GM12874 (cell line): ENCODE data around the gene SCUBE1.

Experiments
- TF ChIP-seq, protein P1 (sequence below): IDR thresholded peaks from 2 replicates; pipeline ENCODE4 v1.5.1; 2011; ENCODE audit warnings: low read depth, mild to moderate bottlenecking, control low read depth, low read length, moderate library complexity; ENCODE audit not compliant: insufficient read depth

Gene SCUBE1

GRCh38 chr22:43207849-43208702 lies 135.1 kb downstream of the SCUBE1 start:
- TF ChIP-seq, protein P1, sequence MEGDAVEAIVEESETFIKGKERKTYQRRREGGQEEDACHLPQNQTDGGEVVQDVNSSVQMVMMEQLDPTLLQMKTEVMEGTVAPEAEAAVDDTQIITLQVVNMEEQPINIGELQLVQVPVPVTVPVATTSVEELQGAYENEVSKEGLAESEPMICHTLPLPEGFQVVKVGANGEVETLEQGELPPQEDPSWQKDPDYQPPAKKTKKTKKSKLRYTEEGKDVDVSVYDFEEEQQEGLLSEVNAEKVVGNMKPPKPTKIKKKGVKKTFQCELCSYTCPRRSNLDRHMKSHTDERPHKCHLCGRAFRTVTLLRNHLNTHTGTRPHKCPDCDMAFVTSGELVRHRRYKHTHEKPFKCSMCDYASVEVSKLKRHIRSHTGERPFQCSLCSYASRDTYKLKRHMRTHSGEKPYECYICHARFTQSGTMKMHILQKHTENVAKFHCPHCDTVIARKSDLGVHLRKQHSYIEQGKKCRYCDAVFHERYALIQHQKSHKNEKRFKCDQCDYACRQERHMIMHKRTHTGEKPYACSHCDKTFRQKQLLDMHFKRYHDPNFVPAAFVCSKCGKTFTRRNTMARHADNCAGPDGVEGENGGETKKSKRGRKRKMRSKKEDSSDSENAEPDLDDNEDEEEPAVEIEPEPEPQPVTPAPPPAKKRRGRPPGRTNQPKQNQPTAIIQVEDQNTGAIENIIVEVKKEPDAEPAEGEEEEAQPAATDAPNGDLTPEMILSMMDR: no peak

DNA sequence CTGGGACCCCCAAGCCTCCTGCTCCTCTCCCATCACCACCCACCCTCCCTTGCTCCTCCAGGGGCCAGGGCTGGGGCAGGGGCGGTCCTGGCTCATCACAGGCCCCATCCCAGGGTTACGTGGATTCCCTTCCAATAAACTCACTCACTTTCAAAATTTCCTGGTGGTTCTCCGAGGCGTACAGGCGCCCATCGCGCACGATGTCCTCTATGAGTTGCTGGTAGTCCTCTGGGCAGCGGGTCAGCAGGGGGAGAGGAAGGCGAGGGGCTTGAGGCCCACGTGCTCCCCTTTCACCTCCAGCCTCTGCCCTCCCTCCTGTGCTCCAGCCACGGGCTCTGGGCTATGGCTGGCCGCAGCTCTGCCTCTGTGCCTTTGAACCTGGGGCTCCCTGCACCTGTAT lies 135.8 kb downstream of the SCUBE1 start:
- TF ChIP-seq, protein P1: no peak

DNA sequence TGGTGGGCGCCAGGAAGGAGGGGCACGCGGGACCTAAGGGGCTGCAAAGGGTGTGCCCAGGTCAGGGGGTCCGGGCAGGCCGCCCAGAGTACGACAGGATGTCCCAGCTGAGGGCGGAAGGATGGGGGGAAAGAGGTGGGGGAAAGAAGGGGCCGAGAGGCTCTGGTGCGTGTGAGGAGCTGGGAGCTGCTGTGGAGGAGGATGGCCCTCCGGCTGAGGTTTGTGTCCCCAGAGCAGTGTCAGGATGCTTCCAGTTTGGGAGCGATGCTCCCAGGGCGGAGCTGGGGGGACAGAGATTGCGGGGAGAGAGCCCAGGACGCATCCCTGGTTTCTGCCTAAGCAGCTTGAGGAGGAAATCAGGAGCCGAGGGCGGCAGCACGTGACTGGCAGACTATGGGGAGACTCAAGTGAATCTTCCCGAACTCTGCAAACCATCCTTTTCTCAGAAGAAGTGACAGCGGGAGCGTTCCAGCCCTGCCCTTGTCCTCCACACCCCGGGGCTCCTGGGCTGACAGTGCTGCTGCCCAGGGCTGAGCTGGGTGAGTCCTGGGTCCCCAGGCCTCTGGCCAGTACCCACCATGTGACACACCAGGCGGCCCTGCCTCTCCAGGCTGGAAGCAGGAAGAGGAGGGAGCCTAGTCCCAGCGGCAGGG lies 136.5 kb downstream of the SCUBE1 start:
- TF ChIP-seq, protein P1: no peak

DNA sequence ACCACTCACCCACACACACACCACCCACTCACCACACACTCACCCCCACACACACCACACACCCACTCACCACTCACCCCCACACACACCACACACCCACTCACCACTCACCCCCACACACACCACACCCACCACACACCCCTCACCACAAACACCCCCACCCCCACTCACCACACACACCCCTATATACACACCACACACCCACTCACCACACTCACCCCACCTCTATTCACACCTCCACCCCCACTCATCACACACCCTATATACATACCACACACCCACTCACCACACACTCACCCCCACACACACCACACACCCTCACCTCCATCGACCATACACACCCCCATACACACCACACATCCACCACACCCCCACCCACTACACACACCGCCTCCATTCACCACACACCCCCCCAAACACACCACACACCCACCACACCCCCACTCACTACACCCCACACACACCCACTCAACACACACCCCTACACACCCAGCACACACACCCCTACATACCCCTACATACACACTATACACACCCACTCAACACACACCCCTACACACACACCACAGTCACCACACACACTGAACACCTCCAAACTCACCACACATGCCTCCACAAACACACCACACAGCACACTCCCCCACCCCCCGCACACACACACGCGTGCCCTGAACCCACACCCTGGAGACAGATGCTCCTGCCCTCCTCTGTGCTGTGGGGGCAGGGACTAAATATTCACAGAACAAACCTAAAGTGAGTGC lies 137.2 kb downstream of the SCUBE1 start:
- TF ChIP-seq, protein P1: no peak

DNA sequence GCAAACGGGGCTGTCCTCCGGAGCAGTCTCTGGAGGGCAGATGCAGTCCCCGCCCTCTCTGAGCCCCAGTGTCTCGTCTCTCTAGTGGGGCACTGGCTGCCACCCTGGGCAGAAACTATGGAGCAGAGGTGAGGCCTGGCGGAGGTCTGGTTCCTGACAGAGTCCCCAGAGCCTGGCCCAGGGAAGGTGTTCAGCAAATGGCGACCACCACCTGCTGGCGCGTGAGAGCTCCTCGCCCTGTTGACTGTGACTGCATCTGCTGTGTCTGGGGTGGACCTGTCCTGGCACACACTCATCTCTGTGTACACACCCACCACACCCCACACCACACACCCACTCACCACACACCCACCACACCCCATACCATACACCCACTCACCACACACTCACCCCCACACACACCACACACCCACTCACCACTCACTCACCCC lies 137.9 kb downstream of the SCUBE1 start:
- TF ChIP-seq, protein P1: no peak

- TF ChIP-seq, protein P1: no peak
These were observed 139.6 kb downstream of the SCUBE1 start for GRCh38 chr22:43203471-43203981.
